ENCODE data around the gene KCNAB3. TPM values are rescaled to one million over a fixed set of nuclear protein-coding genes. Genes with fewer than 3 reads are reported as not detected.

The KCNAB3 gene
- total RNA-seq, 1 experiment from 2014 or later = 0.61 TPM

DNA sequence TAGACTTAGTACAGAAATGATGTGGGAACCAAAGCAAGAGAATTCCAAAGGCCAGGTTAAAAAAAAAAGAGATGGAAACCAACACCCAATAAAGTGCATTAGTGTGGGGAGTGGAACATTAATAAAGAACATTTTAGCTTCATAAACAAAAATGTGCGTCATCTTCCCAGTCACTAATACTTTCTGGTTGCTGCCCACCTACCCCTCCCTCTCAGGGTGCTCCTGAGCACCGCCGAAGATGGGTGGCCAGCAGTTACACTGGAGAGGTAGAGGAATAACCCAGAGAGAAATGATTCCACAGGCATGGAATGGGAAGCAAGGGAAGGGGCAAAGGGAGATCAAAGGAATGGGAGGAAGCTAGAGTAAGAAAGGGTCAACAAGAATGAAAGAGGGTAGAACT is 47.0 kb downstream of the KCNAB3 start:
- H3K4me1 ChIP-seq = no peaks in the 10 kb centered on the region
- H3K27me3 ChIP-seq = no peaks in the 10 kb centered on the region
- no peak overlapping the region for H3K4me3 ChIP-seq
- no peak for DNase-seq
- no peaks in the 10 kb centered on the region for H3K9me3 ChIP-seq (replicated peaks)
- H3K36me3 ChIP-seq = peaks cover 15% of the 10 kb centered on the region
- H3K27ac ChIP-seq = no peak overlapping the region

GRCh38 chr17:7882068-7882467 is 47.6 kb downstream of the KCNAB3 start:
- Histone ChIP-seq H3K27me3 (no peaks in the 10 kb centered on the region), H3K27ac (no peak overlapping the region), H3K4me1 (no peaks in the 10 kb centered on the region), H3K9me3 (replicated peaks) (no peaks in the 10 kb centered on the region), H3K4me3 (peak overlapping the region; percentile 6; the same call in 1 of the 2 replicates), H3K36me3 (peaks cover 19% of the 10 kb centered on the region)
- DNase-seq = no peak

- Histone ChIP-seq H3K27me3 (no peaks in the 10 kb centered on the region), H3K4me1 (no peaks in the 10 kb centered on the region), H3K27ac (no peak overlapping the region), H3K36me3 (peaks cover 22% of the 10 kb centered on the region), H3K4me3 (peak overlapping the region; percentile 6; the same call in 1 of the 2 replicates), H3K9me3 (replicated peaks) (no peaks in the 10 kb centered on the region)
- DNase-seq = peak; percentile 26 to 39
Measured at GRCh38 chr17:7881276-7882054, 48.2 kb downstream of the KCNAB3 start.

DNA sequence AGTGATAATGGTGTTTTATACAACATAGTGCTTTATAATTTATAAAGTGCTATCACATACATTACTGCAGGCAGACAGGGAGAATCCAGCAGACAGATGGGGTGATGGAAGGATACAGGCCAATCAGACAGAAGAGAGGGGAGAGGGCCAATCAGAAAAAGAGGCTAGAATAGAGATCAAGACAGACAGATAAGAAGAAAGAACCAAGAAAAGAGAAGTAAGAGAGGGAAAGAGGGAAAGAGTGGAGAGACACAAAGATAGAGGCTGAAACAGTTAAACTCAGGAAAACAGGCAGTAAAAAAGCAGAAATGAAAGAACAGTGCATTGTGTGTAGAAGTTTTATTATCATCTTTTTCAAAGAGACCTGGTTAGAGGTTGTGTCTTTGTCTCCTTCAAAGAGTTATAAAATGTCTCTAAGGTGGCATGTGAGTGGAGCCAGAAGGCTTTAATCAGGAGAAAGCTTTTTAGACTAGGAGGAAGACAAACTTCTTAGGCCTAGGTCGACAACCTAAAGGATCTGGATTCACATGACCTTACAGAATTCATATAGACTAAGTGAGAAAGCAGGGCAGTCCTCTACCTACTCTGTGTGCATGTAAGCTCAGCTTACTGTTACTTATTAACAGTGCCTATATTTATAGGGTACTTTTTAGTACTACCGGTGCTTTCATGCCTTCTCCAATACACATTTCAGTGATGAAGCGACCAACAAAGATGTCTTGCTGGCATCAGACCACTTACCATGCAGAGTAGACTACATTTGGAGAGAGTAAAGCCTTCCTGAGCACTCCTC is 49.4 kb downstream of the KCNAB3 start:
- H3K9me3 ChIP-seq (replicated peaks) = no peaks in the 10 kb centered on the region
- H3K4me3 ChIP-seq = no peak overlapping the region
- peaks cover 25% of the 10 kb centered on the region for H3K36me3 ChIP-seq
- no peaks in the 10 kb centered on the region for H3K4me1 ChIP-seq
- H3K27me3 ChIP-seq = no peaks in the 10 kb centered on the region
- no peak overlapping the region for H3K27ac ChIP-seq
- no peak for DNase-seq

DNA sequence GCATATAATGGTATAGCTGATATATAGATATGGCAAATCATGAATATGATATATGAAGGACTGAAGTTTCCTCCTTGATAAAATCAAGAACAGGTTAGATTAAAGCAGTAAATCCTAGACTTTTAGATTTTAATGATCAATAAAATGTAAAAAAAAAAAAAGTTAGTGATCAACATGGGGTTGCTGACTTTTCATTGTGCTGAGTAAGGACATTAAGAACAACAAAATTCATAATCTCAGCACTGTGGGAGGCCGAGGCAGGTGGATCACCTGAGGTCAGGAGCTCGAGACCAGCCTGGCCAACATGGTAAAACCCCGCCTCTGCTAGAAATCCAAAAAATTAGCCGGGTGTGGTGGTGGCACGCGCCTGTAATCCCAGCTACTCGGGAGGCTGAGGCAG is 51.4 kb downstream of the KCNAB3 start:
- Histone ChIP-seq H3K27ac (no peak overlapping the region), H3K4me1 (no peaks in the 10 kb centered on the region), H3K4me3 (no peak overlapping the region), H3K27me3 (no peaks in the 10 kb centered on the region), H3K9me3 (replicated peaks) (no peaks in the 10 kb centered on the region), H3K36me3 (peaks cover 25% of the 10 kb centered on the region)
- DNase-seq = no peak

- H3K4me1 ChIP-seq = no peaks in the 10 kb centered on the region
- no peak for DNase-seq
- no peaks in the 10 kb centered on the region for H3K27me3 ChIP-seq
- no peak overlapping the region for H3K27ac ChIP-seq
- no peaks in the 10 kb centered on the region for H3K9me3 ChIP-seq (replicated peaks)
- peaks cover 29% of the 10 kb centered on the region for H3K36me3 ChIP-seq
- no peak overlapping the region for H3K4me3 ChIP-seq
Measured at GRCh38 chr17:7875804-7876370, 53.8 kb downstream of the KCNAB3 start.

DNA sequence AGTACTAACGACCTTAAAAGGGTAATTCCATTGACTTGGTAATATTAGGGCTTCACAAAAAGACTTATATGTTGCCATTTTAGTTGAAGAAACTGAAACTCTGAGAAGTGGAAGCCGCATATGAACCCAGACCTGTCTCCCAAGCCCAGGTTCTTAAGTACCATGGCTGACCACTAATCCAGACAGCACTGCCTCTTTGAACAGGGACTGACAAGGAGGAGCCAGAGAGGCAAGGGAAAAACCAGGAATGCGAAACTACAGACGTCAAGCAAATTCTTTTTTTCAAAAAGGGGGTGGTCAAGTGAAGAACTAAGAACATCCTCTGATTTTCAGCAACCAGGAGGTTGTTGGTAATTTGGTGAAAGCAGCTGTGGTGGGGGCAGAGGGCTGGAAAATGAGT is 56.6 kb downstream of the KCNAB3 start:
- Histone ChIP-seq H3K4me1 (no peaks in the 10 kb centered on the region), H3K36me3 (peaks cover 18% of the 10 kb centered on the region), H3K9me3 (replicated peaks) (no peaks in the 10 kb centered on the region), H3K4me3 (no peak overlapping the region), H3K27ac (no peak overlapping the region), H3K27me3 (no peaks in the 10 kb centered on the region)
- DNase-seq = no peak

Other genes starting within 250 kb of the KCNAB3 start
- 37.8 and 39.5 TPM in 2 replicates for gene TP53, start 242.4 kb downstream of the KCNAB3 start, total RNA-seq (2014; rRNA removed; shearing (Covaris generic))
- 14.9 and 15.6 TPM in 2 replicates for gene WRAP53, start 241.4 kb downstream of the KCNAB3 start, total RNA-seq (2014; rRNA removed; shearing (Covaris generic))
- gene EFNB3, start 224.7 kb downstream of the KCNAB3 start, total RNA-seq (2014; rRNA removed; shearing (Covaris generic)) = 3.5 and 4.1 TPM in 2 replicates
- not detected in 2 replicates for gene DNAH2, start 212.1 kb downstream of the KCNAB3 start, total RNA-seq (2014; rRNA removed; shearing (Covaris generic))
- 6.4 and 9.0 TPM in 2 replicates for gene KDM6B, start 95.6 kb downstream of the KCNAB3 start, total RNA-seq (2014; rRNA removed; shearing (Covaris generic))
- gene TMEM88, start 74.8 kb downstream of the KCNAB3 start, total RNA-seq (2014; rRNA removed; shearing (Covaris generic)) = 0.36 and 0.63 TPM in 2 replicates
- gene NAA38, start 72.3 kb downstream of the KCNAB3 start, total RNA-seq (2014; rRNA removed; shearing (Covaris generic)) = 30.4 and 45.3 TPM in 2 replicates
- gene CYB5D1, start 71.9 kb downstream of the KCNAB3 start, total RNA-seq (2014; rRNA removed; shearing (Covaris generic)) = 3.5 and 5.3 TPM in 2 replicates
- 101 and 109 TPM in 2 replicates for gene CHD3, start 41.1 kb downstream of the KCNAB3 start, total RNA-seq (2014; rRNA removed; shearing (Covaris generic))
- 6.6 and 7.1 TPM in 2 replicates for gene RNF227, start 13.6 kb downstream of the KCNAB3 start, total RNA-seq (2014; rRNA removed; shearing (Covaris generic))
- gene TRAPPC1, start 2.1 kb upstream of the KCNAB3 start, total RNA-seq (2014; rRNA removed; shearing (Covaris generic)) = 36.5 and 38.8 TPM in 2 replicates
- 27.5 and 29.8 TPM in 2 replicates for gene CNTROB, start 2.4 kb upstream of the KCNAB3 start, total RNA-seq (2014; rRNA removed; shearing (Covaris generic))
- not detected in 2 replicates for gene GUCY2D, start 72.8 kb upstream of the KCNAB3 start, total RNA-seq (2014; rRNA removed; shearing (Covaris generic))
- gene ALOX15B, start 109.2 kb upstream of the KCNAB3 start, total RNA-seq (2014; rRNA removed; shearing (Covaris generic)) = not detected in 2 replicates
- not detected in 2 replicates for gene ALOX12B, start 157.9 kb upstream of the KCNAB3 start, total RNA-seq (2014; rRNA removed; shearing (Covaris generic))
- gene ALOXE3, start 188.7 kb upstream of the KCNAB3 start, total RNA-seq (2014; rRNA removed; shearing (Covaris generic)) = not detected in 2 replicates
- 0.79 and 0.91 TPM in 2 replicates for gene HES7, start 194.2 kb upstream of the KCNAB3 start, total RNA-seq (2014; rRNA removed; shearing (Covaris generic))
- 9.3 and 13.5 TPM in 2 replicates for gene PER1, start 222.5 kb upstream of the KCNAB3 start, total RNA-seq (2014; rRNA removed; shearing (Covaris generic))
- 6.1 and 7.9 TPM in 2 replicates for gene VAMP2, start 233.1 kb upstream of the KCNAB3 start, total RNA-seq (2014; rRNA removed; shearing (Covaris generic))
- gene TMEM107, start 246.5 kb upstream of the KCNAB3 start, total RNA-seq (2014; rRNA removed; shearing (Covaris generic)) = 13.0 and 19.8 TPM in 2 replicates

All from SJCRH30 (cell line).